ENCODE results near the gene SLIT3.

SLIT3 gene

DNA sequence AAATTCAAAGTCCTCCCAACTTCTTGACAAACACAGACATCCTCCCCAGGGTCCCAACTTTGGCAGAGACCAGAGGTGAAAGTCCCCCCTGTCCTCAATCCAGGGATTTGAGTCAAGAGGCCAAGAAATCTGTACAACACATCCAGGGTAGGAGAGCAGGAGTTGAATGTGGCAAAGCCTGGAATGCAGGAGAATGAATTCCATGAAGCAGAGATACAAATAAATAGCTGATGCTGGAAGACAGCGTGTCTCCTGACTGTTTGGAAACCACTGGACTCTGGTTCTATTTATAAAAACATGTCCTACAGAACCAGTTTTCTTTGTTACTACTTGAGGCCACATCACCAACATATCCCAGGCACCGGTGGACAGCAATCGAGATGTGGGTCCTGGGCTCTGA is 43.7 kb upstream of the SLIT3 start:
- H3K27me3 ChIP-seq (ENCODE audit: control insufficient read depth, low read length) = peaks cover 4% of the 10 kb centered on the region
- H3K9me2 ChIP-seq (replicated peaks; ENCODE audit: control insufficient read depth, low read length) = no peaks in the 10 kb centered on the region
- H3K9me3 ChIP-seq (ENCODE audit: control insufficient read depth, insufficient read depth, low read length) = no peaks in the 10 kb centered on the region
- TF ChIP-seq EZH2phosphoT487 (IDR thresholded peaks at IDR 0.05; ENCODE audit: borderline replicate concordance, low read length) = no peak
- TF ChIP-seq, protein P1, sequence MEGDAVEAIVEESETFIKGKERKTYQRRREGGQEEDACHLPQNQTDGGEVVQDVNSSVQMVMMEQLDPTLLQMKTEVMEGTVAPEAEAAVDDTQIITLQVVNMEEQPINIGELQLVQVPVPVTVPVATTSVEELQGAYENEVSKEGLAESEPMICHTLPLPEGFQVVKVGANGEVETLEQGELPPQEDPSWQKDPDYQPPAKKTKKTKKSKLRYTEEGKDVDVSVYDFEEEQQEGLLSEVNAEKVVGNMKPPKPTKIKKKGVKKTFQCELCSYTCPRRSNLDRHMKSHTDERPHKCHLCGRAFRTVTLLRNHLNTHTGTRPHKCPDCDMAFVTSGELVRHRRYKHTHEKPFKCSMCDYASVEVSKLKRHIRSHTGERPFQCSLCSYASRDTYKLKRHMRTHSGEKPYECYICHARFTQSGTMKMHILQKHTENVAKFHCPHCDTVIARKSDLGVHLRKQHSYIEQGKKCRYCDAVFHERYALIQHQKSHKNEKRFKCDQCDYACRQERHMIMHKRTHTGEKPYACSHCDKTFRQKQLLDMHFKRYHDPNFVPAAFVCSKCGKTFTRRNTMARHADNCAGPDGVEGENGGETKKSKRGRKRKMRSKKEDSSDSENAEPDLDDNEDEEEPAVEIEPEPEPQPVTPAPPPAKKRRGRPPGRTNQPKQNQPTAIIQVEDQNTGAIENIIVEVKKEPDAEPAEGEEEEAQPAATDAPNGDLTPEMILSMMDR (IDR thresholded peaks at IDR 0.05; ENCODE audit: low read depth, low read length, poor library complexity, severe bottlenecking) = no peak
- H3K4me2 ChIP-seq (ENCODE audit: low read length) = no peak overlapping the region
- H3K4me1 ChIP-seq (ENCODE audit: control insufficient read depth, low read length) = no peaks in the 10 kb centered on the region
- no peak overlapping the region for H3K27ac ChIP-seq (ENCODE audit: low read depth, low read length)
- H3K79me2 ChIP-seq (ENCODE audit: control insufficient read depth, low read length) = no peaks in the 10 kb centered on the region
- no peaks in the 10 kb centered on the region for H3K36me3 ChIP-seq (ENCODE audit: control insufficient read depth, low read length)
- H3K4me3 ChIP-seq (ENCODE audit: low read length) = no peak overlapping the region
- H3F3A ChIP-seq (ENCODE audit: control insufficient read depth, insufficient read depth) = no peaks in the 10 kb centered on the region
- no peaks in the 10 kb centered on the region for H4K20me1 ChIP-seq (ENCODE audit: control insufficient read depth, insufficient read depth, low read depth, low read length)

DNA sequence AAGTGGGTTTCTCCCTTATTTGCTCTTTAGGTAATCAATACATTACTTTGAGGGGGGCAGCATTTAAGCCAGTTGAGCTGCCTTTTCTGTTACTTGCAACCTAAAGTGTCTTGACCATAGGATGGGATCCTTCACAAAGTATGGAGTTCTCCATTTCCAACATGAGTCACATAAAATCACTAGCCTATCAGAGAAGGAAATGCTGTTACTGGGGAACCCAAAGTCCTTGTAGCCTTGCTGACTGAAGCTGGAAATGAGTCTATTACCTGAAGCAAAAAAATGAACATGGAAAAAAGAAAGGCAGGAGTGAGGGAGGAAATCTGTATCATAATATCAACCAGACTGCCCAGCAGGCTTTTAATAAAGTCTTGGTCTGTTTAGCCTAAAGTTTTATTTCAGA is 42.8 kb upstream of the SLIT3 start:
- no peak overlapping the region for H3K4me2 ChIP-seq (ENCODE audit: low read length)

DNA sequence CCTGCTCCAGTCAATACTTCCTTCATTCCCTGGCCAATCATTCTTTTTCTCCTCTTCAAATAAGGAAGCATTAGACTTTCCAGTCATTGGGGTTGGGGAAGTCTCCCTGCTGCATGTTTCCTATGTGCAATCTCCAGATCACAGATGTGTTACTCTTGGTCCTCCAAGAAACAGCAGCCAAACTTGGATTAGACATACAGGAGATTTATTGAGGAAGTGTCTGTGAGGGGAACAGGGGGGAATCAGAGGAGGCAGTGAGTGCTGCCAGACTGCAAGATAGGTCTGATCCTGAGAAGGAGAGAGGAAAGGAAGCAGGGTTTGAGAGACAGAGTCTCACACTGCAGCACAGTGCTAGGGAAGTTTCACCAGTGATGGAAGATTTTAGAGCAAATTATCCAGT is 40.6 kb upstream of the SLIT3 start:
- Histone ChIP-seq H3K27ac (ENCODE audit: low read depth, low read length) (no peak overlapping the region), H3K79me2 (ENCODE audit: control insufficient read depth, low read length) (no peaks in the 10 kb centered on the region), H4K20me1 (ENCODE audit: control insufficient read depth, insufficient read depth, low read depth, low read length) (no peaks in the 10 kb centered on the region), H3F3A (ENCODE audit: control insufficient read depth, insufficient read depth) (no peaks in the 10 kb centered on the region), H3K4me3 (ENCODE audit: low read length) (no peak overlapping the region), H3K9me3 (ENCODE audit: control insufficient read depth, insufficient read depth, low read length) (no peaks in the 10 kb centered on the region), H3K27me3 (ENCODE audit: control insufficient read depth, low read length) (no peaks in the 10 kb centered on the region; the same call in 1 of the 2 replicates), H3K4me2 (ENCODE audit: low read length) (no peak overlapping the region), H3K9me2 (replicated peaks; ENCODE audit: control insufficient read depth, low read length) (no peaks in the 10 kb centered on the region), H3K4me1 (ENCODE audit: control insufficient read depth, low read length) (no peaks in the 10 kb centered on the region), H3K36me3 (ENCODE audit: control insufficient read depth, low read length) (no peaks in the 10 kb centered on the region)
- TF ChIP-seq, protein P1 (IDR thresholded peaks at IDR 0.05; ENCODE audit: low read depth, low read length, poor library complexity, severe bottlenecking) = no peak
- no peak for TF ChIP-seq EZH2phosphoT487 (IDR thresholded peaks at IDR 0.05; ENCODE audit: borderline replicate concordance, low read length)

More for the DNA sequence above, 42.8 kb upstream of the SLIT3 start:
- Histone ChIP-seq H3F3A (ENCODE audit: control insufficient read depth, insufficient read depth) (no peaks in the 10 kb centered on the region), H4K20me1 (ENCODE audit: control insufficient read depth, insufficient read depth, low read depth, low read length) (no peaks in the 10 kb centered on the region), H3K4me3 (ENCODE audit: low read length) (no peak overlapping the region), H3K4me1 (ENCODE audit: control insufficient read depth, low read length) (no peaks in the 10 kb centered on the region), H3K9me2 (replicated peaks; ENCODE audit: control insufficient read depth, low read length) (no peaks in the 10 kb centered on the region), H3K79me2 (ENCODE audit: control insufficient read depth, low read length) (no peaks in the 10 kb centered on the region), H3K36me3 (ENCODE audit: control insufficient read depth, low read length) (no peaks in the 10 kb centered on the region), H3K27me3 (ENCODE audit: control insufficient read depth, low read length) (peaks cover 4% of the 10 kb centered on the region), H3K9me3 (ENCODE audit: control insufficient read depth, insufficient read depth, low read length) (no peaks in the 10 kb centered on the region), H3K27ac (ENCODE audit: low read depth, low read length) (no peak overlapping the region)
- TF ChIP-seq EZH2phosphoT487 (IDR thresholded peaks at IDR 0.05; ENCODE audit: borderline replicate concordance, low read length) = no peak
- TF ChIP-seq, protein P1 (IDR thresholded peaks at IDR 0.05; ENCODE audit: low read depth, low read length, poor library complexity, severe bottlenecking) = no peak

Data from DOHH2 (cell line).